Measurements from ENCODE around the gene GON4L. TPM values are rescaled to one million over a fixed set of nuclear protein-coding genes. Genes with fewer than 3 reads are reported as not detected.

Gene GON4L
- total RNA-seq, 4 donors from 2014 or later, result 30.9 to 42.8 (median 36.3) TPM

DNA sequence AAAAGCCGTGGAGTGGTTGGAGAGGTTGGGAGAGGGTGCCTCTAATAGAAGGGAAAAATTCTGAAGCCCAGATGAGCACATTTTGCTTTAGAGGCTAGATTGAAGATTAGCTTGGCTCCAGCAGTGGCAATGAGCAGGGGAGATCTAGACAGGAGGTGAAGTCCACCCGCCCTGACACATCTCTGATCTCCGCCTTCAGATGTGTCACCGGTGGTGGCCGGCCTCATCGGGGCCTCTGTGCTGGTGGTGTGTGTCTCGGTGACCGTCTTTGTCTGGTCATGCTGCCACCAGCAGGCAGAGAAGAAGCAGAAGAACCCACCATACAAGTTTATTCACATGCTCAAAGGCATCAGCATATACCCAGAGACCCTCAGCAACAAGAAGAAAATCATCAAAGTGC lies 10.8 kb upstream of the GON4L start:
- TF ChIP-seq, protein P1, sequence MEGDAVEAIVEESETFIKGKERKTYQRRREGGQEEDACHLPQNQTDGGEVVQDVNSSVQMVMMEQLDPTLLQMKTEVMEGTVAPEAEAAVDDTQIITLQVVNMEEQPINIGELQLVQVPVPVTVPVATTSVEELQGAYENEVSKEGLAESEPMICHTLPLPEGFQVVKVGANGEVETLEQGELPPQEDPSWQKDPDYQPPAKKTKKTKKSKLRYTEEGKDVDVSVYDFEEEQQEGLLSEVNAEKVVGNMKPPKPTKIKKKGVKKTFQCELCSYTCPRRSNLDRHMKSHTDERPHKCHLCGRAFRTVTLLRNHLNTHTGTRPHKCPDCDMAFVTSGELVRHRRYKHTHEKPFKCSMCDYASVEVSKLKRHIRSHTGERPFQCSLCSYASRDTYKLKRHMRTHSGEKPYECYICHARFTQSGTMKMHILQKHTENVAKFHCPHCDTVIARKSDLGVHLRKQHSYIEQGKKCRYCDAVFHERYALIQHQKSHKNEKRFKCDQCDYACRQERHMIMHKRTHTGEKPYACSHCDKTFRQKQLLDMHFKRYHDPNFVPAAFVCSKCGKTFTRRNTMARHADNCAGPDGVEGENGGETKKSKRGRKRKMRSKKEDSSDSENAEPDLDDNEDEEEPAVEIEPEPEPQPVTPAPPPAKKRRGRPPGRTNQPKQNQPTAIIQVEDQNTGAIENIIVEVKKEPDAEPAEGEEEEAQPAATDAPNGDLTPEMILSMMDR (IDR thresholded peaks at IDR 0.05; ENCODE audit: low read depth), result no peak

DNA sequence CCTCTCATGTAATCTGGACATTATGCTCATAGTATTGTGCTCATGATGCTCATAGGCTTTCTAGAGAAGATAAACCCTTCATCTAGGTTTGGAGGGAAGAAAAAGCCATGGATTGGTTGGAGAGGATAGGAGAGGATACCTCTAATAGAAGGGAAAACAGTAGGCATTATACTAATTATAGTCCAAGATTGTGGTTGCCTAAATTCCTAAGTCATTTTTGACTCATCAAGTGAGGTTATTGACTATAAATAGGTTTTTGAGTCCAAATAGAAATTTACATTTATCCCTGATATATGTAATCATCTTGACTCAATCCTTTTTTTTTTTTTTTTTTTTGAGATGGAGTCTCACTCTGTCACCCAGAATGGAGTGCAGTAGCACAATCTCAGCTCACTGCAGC lies 7.4 kb upstream of the GON4L start:
- TF ChIP-seq, protein P1 (IDR thresholded peaks at IDR 0.05; ENCODE audit: low read depth), result no peak

DNA sequence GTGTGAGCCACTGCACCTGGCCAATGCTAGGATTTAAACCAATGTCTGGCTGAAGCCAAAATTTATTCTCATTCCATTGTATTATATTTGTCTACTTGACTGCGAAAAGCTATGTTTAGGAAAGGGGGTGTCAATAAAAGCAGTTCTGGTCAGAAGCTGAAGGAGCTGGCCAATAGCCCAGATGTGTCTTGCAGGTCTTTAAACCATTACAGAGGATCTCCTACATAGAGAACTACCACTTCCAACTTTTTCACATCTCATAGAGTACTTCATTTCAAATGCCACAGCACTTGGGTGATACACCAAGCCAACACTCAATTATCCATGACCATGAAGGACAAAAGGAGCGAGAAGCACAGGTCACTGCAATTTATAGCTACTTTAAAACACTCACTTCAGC lies 4.9 kb upstream of the GON4L start:
- TF ChIP-seq, protein P1 (IDR thresholded peaks at IDR 0.05; ENCODE audit: low read depth), result no peak

DNA sequence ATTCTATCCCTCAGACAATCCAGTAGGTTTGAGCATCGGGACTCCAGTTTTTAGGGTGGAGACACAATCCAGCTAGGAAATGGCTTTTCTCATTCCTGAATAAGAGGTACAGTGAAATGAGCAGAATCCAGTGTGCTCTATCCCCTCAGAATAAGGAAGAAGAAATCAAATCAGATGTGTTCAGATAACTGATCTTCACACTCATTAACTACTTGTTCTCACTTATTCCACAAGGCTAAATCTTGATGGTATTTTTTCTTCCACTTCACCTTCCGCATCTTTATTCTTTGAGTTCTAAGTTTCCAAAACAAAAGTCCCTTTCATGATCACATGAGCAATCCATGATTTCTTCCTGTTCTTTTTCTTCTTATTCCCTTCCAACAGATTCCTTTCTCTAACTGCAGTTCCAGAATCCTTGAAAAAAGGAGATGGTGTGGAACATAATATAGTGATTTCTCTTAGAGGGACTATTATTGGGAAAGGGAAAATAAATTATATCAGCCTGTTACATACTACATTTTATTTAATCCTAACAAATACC lies 4.0 kb upstream of the GON4L start:
- TF ChIP-seq, protein P1 (IDR thresholded peaks at IDR 0.05; ENCODE audit: low read depth), result no peak

DNA sequence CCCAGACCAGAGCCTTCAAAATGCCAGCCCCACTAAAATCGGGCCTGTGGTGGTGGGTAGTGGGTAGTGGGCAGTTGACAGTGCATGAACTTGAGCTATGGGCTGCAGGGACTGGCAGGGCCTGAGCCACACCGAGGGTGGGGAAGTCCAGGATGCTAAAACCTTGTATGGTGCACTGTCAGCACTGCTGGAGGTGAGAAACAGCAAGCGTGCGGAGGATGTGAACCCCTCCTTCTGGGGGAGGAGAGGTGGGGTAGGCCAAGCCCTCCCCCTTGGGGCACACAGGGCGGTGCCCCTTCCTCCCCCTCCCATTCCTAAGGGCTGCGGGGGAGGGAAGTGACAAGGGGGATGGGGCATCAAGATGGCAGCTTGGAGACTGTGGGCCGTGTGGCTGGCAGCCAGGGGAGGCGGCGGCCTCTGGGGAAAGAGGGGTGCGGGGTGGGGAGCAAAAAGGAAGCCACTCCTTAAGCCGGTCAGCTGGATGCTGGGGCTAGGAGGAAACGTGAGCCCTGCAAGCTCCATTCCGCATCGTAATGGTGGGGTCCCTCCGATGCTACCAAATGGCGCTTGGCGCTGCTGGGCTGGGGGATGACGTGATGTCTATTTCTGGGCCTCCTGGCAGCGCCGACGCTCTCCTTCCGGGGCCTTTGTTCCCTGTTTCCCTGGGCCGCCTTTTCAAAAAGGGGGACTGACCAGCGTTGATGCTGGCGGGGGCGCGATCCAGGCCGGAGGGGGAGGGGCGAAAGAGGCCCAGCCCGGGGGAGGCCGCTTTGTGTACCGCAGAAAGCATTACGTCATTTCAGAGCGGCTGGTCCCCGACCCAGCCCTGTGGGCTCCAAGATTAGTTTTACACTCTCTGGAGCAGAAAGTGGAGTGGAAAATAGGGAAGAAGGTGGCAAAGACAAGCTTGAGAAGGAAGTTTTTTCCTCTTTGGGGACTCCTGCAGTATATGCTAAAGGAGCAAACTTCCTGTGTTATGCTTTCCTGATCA lies 3.2 kb upstream of the GON4L start:
- TF ChIP-seq, protein P1 (IDR thresholded peaks at IDR 0.05; ENCODE audit: low read depth), result no peak

DNA sequence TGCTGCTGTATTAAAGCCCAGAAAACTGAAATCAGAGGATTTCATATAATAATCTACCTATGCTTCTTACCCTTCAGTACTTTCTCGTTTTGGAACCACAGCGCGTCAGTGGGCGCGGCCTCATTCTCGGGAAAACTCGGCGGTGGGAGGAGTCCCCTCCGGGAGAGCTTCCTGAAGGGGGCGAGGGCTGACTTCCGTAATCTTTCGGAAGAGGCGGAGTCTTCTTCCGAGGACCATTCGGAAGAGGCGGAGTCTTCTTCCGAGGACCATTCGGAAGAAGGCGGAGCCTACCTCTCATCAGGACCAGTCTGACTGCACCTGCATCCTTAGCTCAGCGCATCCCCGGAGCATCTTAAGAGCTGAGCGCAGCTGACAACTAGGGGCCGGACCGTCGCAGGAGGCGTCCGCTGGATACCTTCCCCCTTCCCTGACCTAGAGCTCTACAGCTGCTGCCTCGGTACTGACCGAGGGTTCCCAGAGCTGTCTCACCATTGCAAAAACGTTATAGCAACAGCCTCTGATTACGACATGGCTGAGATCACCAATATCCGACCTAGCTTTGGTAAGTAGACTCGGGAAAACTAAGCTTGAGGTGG lies 2.3 kb upstream of the GON4L start, which contains the start of gene SYT11:
SYT11 (plus strand) TSS at position 334 of the 596 bp plus-strand sequence; CDS start at position 529, 195 bp downstream.
- TF ChIP-seq, protein P1 (IDR thresholded peaks at IDR 0.05; ENCODE audit: low read depth), result no peak

DNA sequence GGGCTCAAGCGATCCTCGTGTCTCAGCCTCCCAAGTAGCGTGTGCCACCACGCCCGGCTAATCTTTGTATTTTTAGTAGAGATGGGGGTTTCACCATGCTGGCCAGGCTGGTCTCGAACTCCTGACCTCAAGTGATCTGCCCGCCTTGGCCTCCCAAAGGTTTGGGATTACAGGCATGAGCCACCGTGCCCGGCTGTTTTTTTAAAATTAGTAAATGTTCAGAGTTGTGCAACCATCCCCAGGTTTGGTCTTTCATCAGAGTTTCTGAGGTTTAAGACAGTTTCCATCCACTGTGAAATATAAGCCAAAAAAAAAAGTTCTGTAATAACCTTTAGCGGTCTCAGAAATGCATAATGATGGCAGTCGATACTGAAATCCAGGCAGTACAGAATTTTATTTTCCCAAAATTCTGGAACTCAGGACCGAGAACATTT lies 1.8 kb upstream of the GON4L start:
- TF ChIP-seq, protein P1 (IDR thresholded peaks at IDR 0.05; ENCODE audit: low read depth), result no peak
